GM19351 (cell line): ENCODE measurements around the gene DCUN1D5.

Source experiments
- ATAC-seq: cut with Tn5 transposase; IDR thresholded peaks from one replicate; pipeline ENCODE4 v1.9.1; 2021; ENCODE audit warnings: mild to moderate bottlenecking, moderate library complexity; ENCODE audit not compliant: unreplicated experiment

The DCUN1D5 gene

GRCh38 chr11:103061656-103062055 is 30.3 kb downstream of the DCUN1D5 start:
- no peak for ATAC-seq

GRCh38 chr11:103055221-103055890 is 36.6 kb downstream of the DCUN1D5 start:
- peak; percentile 70 for ATAC-seq

- no peak for ATAC-seq
Observed at GRCh38 chr11:103053997-103054396, 38.0 kb downstream of the DCUN1D5 start.

GRCh38 chr11:103051981-103052380 is 40.0 kb downstream of the DCUN1D5 start:
- ATAC-seq, result no peak

- no peak for ATAC-seq
Observed at GRCh38 chr11:103051151-103051801, 40.7 kb downstream of the DCUN1D5 start.

- no peak for ATAC-seq
Observed at GRCh38 chr11:103050351-103050750, 41.6 kb downstream of the DCUN1D5 start.

- ATAC-seq, result no peak
Observed at GRCh38 chr11:103047837-103048236, 44.1 kb downstream of the DCUN1D5 start.

GRCh38 chr11:103043826-103044678 is 47.9 kb downstream of the DCUN1D5 start:
- ATAC-seq, result no peak

GRCh38 chr11:103042161-103042560 is 49.8 kb downstream of the DCUN1D5 start:
- ATAC-seq, result no peak

- peak; percentile 98 for ATAC-seq
Observed at GRCh38 chr11:103035791-103036434, 56.0 kb downstream of the DCUN1D5 start.

- no peak for ATAC-seq
Observed at GRCh38 chr11:103035216-103035615, 56.7 kb downstream of the DCUN1D5 start.

- ATAC-seq, result no peak
Observed at GRCh38 chr11:103031834-103032233, 60.1 kb downstream of the DCUN1D5 start.

- no peak for ATAC-seq
Observed at GRCh38 chr11:103029401-103029800, 62.6 kb downstream of the DCUN1D5 start.

- peak; percentile 98 for ATAC-seq
Observed at GRCh38 chr11:103028304-103029020, 63.5 kb downstream of the DCUN1D5 start.

GRCh38 chr11:103024086-103024485 is 67.9 kb downstream of the DCUN1D5 start:
- ATAC-seq, result no peak

GRCh38 chr11:103016031-103016430 is 75.9 kb downstream of the DCUN1D5 start:
- no peak for ATAC-seq

GRCh38 chr11:103013421-103013820 is 78.5 kb downstream of the DCUN1D5 start:
- no peak for ATAC-seq
